MCF 10A (cell line): Measurements from ENCODE around the gene RELB. TPM values are rescaled to one million over a fixed set of nuclear protein-coding genes. Genes with fewer than 3 reads are reported as not detected.

Source experiments
- BruUV-seq: library from RNA; stranded (reverse); fragments of 400-500 nt; replicated peaks from 2 replicates; lab custom pipeline; 2021; lab: Mats Ljungman, UMichigan
- CTCF ChIA-PET: fragments of 300-600 bp; sonication (Branson Sonifier 250); formaldehyde crosslinking; extraction: SDS; loops from one replicate; lab custom pipeline; 2021; ENCODE audit warnings: antibody characterized with exemption, inconsistent platforms; lab: Yijun Ruan, JAX
- POLR2A ChIA-PET: fragments of 300-600, 350-650 bp; sonication (Branson Sonifier 250); formaldehyde crosslinking; extraction: SDS; loops from one replicate; lab custom pipeline; 2020; ENCODE audit warnings: antibody characterized with exemption, inconsistent platforms; lab: Yijun Ruan, JAX
- DNase-seq: peaks from one replicate; pipeline ENCODE4 v3.0.0-alpha.2; 2018; ENCODE audit not compliant: unreplicated experiment
- H3K27ac Mint-ChIP-seq: one replicate; pipeline ENCODE4 v1.8.0; 2022; ENCODE audit warnings: mild to moderate bottlenecking, low read depth, mixed read lengths; ENCODE audit not compliant: unreplicated experiment
- H3K27me3 Mint-ChIP-seq: one replicate; pipeline ENCODE4 v1.8.0; 2022; ENCODE audit warnings: mixed read lengths; ENCODE audit not compliant: insufficient read depth, unreplicated experiment
- H3K36me3 Mint-ChIP-seq: one replicate; pipeline ENCODE4 v1.8.0; 2022; ENCODE audit warnings: mild to moderate bottlenecking, moderate library complexity, mixed read lengths; ENCODE audit not compliant: insufficient read depth, unreplicated experiment
- H3K4me1 Mint-ChIP-seq: one replicate; pipeline ENCODE4 v1.8.0; 2022; ENCODE audit warnings: mixed read lengths; ENCODE audit not compliant: insufficient read depth, unreplicated experiment
- H3K4me3 Mint-ChIP-seq: one replicate; pipeline ENCODE4 v1.8.0; 2022; ENCODE audit warnings: mild to moderate bottlenecking, moderate library complexity, mixed read lengths; ENCODE audit not compliant: unreplicated experiment
- H3K9me3 Mint-ChIP-seq: one replicate; pipeline ENCODE4 v1.8.0; 2022; ENCODE audit warnings: mixed read lengths; ENCODE audit not compliant: unreplicated experiment
- intact Hi-C: fragments of 100-400 bp; cut with micrococcal nuclease; formaldehyde crosslinking; loops from 2 replicates; pipeline ENCODE4 v1.14.1; 2022
- total RNA-seq: library from RNA; stranded (reverse); gene quantifications from 2 replicates; pipeline ENCODE4 v1.2.3, GENCODE V29; 2022
- TF ChIP-seq, protein P1 (sequence below): fragments of 200-600 bp; IDR thresholded peaks from one replicate; pipeline ENCODE4 v1.8.0; 2022; ENCODE audit warnings: antibody characterized with exemption, mild to moderate bottlenecking; ENCODE audit not compliant: unreplicated experiment

Gene RELB
- total RNA-seq, 1 experiment from 2014 or later = 39.8 TPM

GRCh38 chr19:45087531-45087930 lies 86.3 kb downstream of the RELB start:
- ChIA-PET POLR2A (no interaction called here), CTCF (interaction anchor here (0.9 to 1.0 kb wide), 2 partner anchors 26 to 161 kb away, joined by 3 to 5 read pairs; no protein-coding TSS in a partner anchor)
- BruUV-seq = no TSS peak
- no peaks in the 10 kb centered on the region for H3K9me3 Mint-ChIP-seq
- H3K27me3 Mint-ChIP-seq = no peaks in the 10 kb centered on the region
- intact Hi-C loops = no loop called here
- TF ChIP-seq, protein P1, sequence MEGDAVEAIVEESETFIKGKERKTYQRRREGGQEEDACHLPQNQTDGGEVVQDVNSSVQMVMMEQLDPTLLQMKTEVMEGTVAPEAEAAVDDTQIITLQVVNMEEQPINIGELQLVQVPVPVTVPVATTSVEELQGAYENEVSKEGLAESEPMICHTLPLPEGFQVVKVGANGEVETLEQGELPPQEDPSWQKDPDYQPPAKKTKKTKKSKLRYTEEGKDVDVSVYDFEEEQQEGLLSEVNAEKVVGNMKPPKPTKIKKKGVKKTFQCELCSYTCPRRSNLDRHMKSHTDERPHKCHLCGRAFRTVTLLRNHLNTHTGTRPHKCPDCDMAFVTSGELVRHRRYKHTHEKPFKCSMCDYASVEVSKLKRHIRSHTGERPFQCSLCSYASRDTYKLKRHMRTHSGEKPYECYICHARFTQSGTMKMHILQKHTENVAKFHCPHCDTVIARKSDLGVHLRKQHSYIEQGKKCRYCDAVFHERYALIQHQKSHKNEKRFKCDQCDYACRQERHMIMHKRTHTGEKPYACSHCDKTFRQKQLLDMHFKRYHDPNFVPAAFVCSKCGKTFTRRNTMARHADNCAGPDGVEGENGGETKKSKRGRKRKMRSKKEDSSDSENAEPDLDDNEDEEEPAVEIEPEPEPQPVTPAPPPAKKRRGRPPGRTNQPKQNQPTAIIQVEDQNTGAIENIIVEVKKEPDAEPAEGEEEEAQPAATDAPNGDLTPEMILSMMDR = no peak
- no peak for DNase-seq
- H3K36me3 Mint-ChIP-seq = peaks cover 31% of the 10 kb centered on the region
- no peak overlapping the region for H3K4me3 Mint-ChIP-seq
- peaks cover 5% of the 10 kb centered on the region for H3K4me1 Mint-ChIP-seq
- no peak overlapping the region for H3K27ac Mint-ChIP-seq

Other genes with a start within 250 kb of the RELB start
- gene CBLC, start 223.6 kb upstream of the RELB start, total RNA-seq = 9.6 and 14.6 TPM in 2 replicates
- gene BCAM, start 192.4 kb upstream of the RELB start, total RNA-seq = 2.9 and 5.0 TPM in 2 replicates
- gene NECTIN2, start 155.2 kb upstream of the RELB start, total RNA-seq = 46.5 and 56.7 TPM in 2 replicates
- gene TOMM40, start 110.2 kb upstream of the RELB start, total RNA-seq = 69.7 and 114 TPM in 2 replicates
- gene APOE, start 95.7 kb upstream of the RELB start, total RNA-seq = 3.3 and 7.0 TPM in 2 replicates
- 1.1 and 2.7 TPM in 2 replicates for gene APOC1, start 86.9 kb upstream of the RELB start, total RNA-seq
- gene APOC4, start 59.2 kb upstream of the RELB start, total RNA-seq = not detected in 2 replicates
- gene APOC2, start 55.4 kb upstream of the RELB start, total RNA-seq = not detected in 2 replicates
- gene CLPTM1, start 46.1 kb upstream of the RELB start, total RNA-seq = 91.3 and 101 TPM in 2 replicates
- 71.7 and 83.5 TPM in 2 replicates for gene CLASRP, start 37.6 kb downstream of the RELB start, total RNA-seq
- 2.0 and 2.7 TPM in 2 replicates for gene ZNF296, start 75.0 kb downstream of the RELB start, total RNA-seq
- 21.0 and 21.8 TPM in 2 replicates for gene GEMIN7, start 77.8 kb downstream of the RELB start, total RNA-seq
- gene PPP1R37, start 91.7 kb downstream of the RELB start, total RNA-seq = 22.0 and 22.5 TPM in 2 replicates
- gene NKPD1, start 159.5 kb downstream of the RELB start, total RNA-seq = 0.09 and 0.22 TPM in 2 replicates
- gene TRAPPC6A, start 176.8 kb downstream of the RELB start, total RNA-seq = 14.4 and 16.1 TPM in 2 replicates
- gene BLOC1S3, start 177.3 kb downstream of the RELB start, total RNA-seq = 14.0 and 18.1 TPM in 2 replicates
- not detected in 2 replicates for gene EXOC3L2, start 243.9 kb downstream of the RELB start, total RNA-seq
- gene MARK4, start 249.8 kb downstream of the RELB start, total RNA-seq = 22.4 and 24.2 TPM in 2 replicates